Brain microvascular endothelial cell (primary cell): ENCODE data around the gene KLHL29.

Source experiments
- DNase-seq: peaks from one replicate; pipeline ENCODE4 v3.0.0-alpha.2; 2020
- H3K27ac ChIP-seq: fragments of 250-450 bp; sonication (Bioruptor Pico); 2 replicates; pipeline ENCODE4 v1.5.1; 2020; ENCODE audit warnings: mild to moderate bottlenecking, moderate library complexity
- H3K27me3 ChIP-seq: fragments of 250-450 bp; sonication (Bioruptor Pico); replicated peaks from 2 replicates; pipeline ENCODE4 v1.5.1; 2020; ENCODE audit warnings: mild to moderate bottlenecking
- H3K36me3 ChIP-seq: fragments of 250-450 bp; sonication (Bioruptor Pico); replicated peaks from 2 replicates; pipeline ENCODE4 v1.5.1; 2020; ENCODE audit warnings: mild to moderate bottlenecking
- H3K4me3 ChIP-seq: 2 replicates; pipeline ENCODE4 v1.5.1; 2011; ENCODE audit warnings: low read depth, mild to moderate bottlenecking, control low read depth, low read length, moderate library complexity
- CTCF ChIP-seq: IDR thresholded peaks from 2 replicates; pipeline ENCODE4 v1.5.1; 2011; ENCODE audit warnings: low read depth, mild to moderate bottlenecking, moderate library complexity, low read length, control low read depth, inconsistent platforms; ENCODE audit errors: missing control alignments
- in situ Hi-C: cut with HindIII; loops from 2 replicates; pipeline ENCODE4 v1.10.0; 2017; ENCODE audit warnings: low sequenced_read_pairs, low pct_ligation_motif_present

Gene KLHL29

GRCh38 chr2:23538566-23538965, 153.6 kb downstream of the KLHL29 start:
- in situ Hi-C loops = no loop called here

GRCh38 chr2:23540804-23541360, 155.9 kb downstream of the KLHL29 start:
- no peak for TF ChIP-seq CTCF
- in situ Hi-C loops = no loop called here
- no peak overlapping the region for H3K27ac ChIP-seq
- no peak for DNase-seq
- H3K27me3 ChIP-seq = no peaks in the 10 kb centered on the region
- H3K36me3 ChIP-seq = no peaks in the 10 kb centered on the region
- H3K4me3 ChIP-seq = no peak overlapping the region

More at GRCh38 chr2:23538566-23538965, 153.6 kb downstream of the KLHL29 start:
- H3K27me3 ChIP-seq = no peaks in the 10 kb centered on the region
- H3K36me3 ChIP-seq = no peaks in the 10 kb centered on the region
- no peak for TF ChIP-seq CTCF
- no peak overlapping the region for H3K4me3 ChIP-seq
- no peak overlapping the region for H3K27ac ChIP-seq
- no peak for DNase-seq

- Histone ChIP-seq H3K36me3 (no peaks in the 10 kb centered on the region), H3K4me3 (no peak overlapping the region), H3K27ac (no peak overlapping the region), H3K27me3 (no peaks in the 10 kb centered on the region)
- no peak for DNase-seq
- TF ChIP-seq CTCF = no peak
- in situ Hi-C loops = no loop called here
Measured at GRCh38 chr2:23541503-23542229, 156.7 kb downstream of the KLHL29 start.

GRCh38 chr2:23542230-23542789, 157.3 kb downstream of the KLHL29 start:
- no peaks in the 10 kb centered on the region for H3K27me3 ChIP-seq
- in situ Hi-C loops = no loop called here
- no peaks in the 10 kb centered on the region for H3K36me3 ChIP-seq
- TF ChIP-seq CTCF = no peak
- no peak for DNase-seq
- no peak overlapping the region for H3K4me3 ChIP-seq
- no peak overlapping the region for H3K27ac ChIP-seq

GRCh38 chr2:23543302-23543701, 158.3 kb downstream of the KLHL29 start:
- no peak overlapping the region for H3K27ac ChIP-seq
- H3K27me3 ChIP-seq = no peaks in the 10 kb centered on the region
- in situ Hi-C loops = no loop called here
- no peaks in the 10 kb centered on the region for H3K36me3 ChIP-seq
- H3K4me3 ChIP-seq = no peak overlapping the region
- no peak for DNase-seq
- no peak for TF ChIP-seq CTCF

- Histone ChIP-seq H3K4me3 (no peak overlapping the region), H3K27ac (no peak overlapping the region), H3K27me3 (no peaks in the 10 kb centered on the region), H3K36me3 (no peaks in the 10 kb centered on the region)
- in situ Hi-C loops = no loop called here
- no peak for TF ChIP-seq CTCF
- DNase-seq = no peak
Measured at GRCh38 chr2:23543728-23544127, 158.7 kb downstream of the KLHL29 start.
